Suprapubic skin (tissue), 4 donors: ENCODE measurements around the gene PPP1R2C.

Experiments
- CTCF ChIP-seq, 2 donors: fragments of 200-600 bp in 1 of 2; fragments of 450-650 bp in 1 of 2; sonication (generic) in 1 of 2; IDR thresholded peaks; one replicate each; pipeline ENCODE4 v1.5.1; 2016 to 2019; ENCODE audit warnings: antibody characterized with exemption in 2 of 2, mild to moderate bottlenecking in 1 of 2, moderate library complexity in 1 of 2
- EP300 ChIP-seq: sonication (generic); formaldehyde crosslinking; IDR thresholded peaks from one replicate; pipeline ENCODE4 v1.6.1; 2017; ENCODE audit warnings: antibody characterized with exemption
- POLR2A ChIP-seq, 2 donors: fragments of 450-650 bp; IDR thresholded peaks; one replicate each; pipeline ENCODE4 v1.6.1; 2017; ENCODE audit warnings: antibody characterized with exemption in 2 of 2, mild to moderate bottlenecking in 2 of 2, moderate library complexity in 2 of 2
- POLR2AphosphoS5 ChIP-seq, 3 donors: sonication (generic); formaldehyde crosslinking; IDR thresholded peaks; one replicate each; pipeline ENCODE4 v1.6.1; 2017; ENCODE audit warnings: antibody characterized with exemption in 3 of 3

- TF ChIP-seq POLR2A (IDR thresholded peaks at IDR 0.05) (no peak), CTCF (IDR thresholded peaks at IDR 0.05) (no peak), EP300 (no peak), POLR2AphosphoS5 (IDR thresholded peaks at IDR 0.05) (no peak)
Measured at GRCh38 chrX:42735250-42735649, 42.7 kb downstream of the PPP1R2C start.
